ENCODE measurements around the gene VPS13D.

The VPS13D gene

GRCh38 chr1:12333036-12333785 is 103.4 kb downstream of the VPS13D start:
- DNase-seq (ENCODE audit: extremely low read depth in 1 of 2, low read depth in 1 of 2) = no peak

- no peak for DNase-seq (ENCODE audit: extremely low read depth in 1 of 2, low read depth in 1 of 2)
These were observed 106.0 kb downstream of the VPS13D start for GRCh38 chr1:12335815-12336214.

- no peak for DNase-seq (ENCODE audit: extremely low read depth in 1 of 2, low read depth in 1 of 2)
These were observed 106.6 kb downstream of the VPS13D start for GRCh38 chr1:12336413-12336812.

GRCh38 chr1:12338017-12338416 is 108.2 kb downstream of the VPS13D start:
- DNase-seq (ENCODE audit: extremely low read depth in 1 of 2, low read depth in 1 of 2) = no peak

- no peak for DNase-seq (ENCODE audit: extremely low read depth in 1 of 2, low read depth in 1 of 2)
These were observed 109.0 kb downstream of the VPS13D start for GRCh38 chr1:12338823-12339222.

- no peak for DNase-seq (ENCODE audit: extremely low read depth in 1 of 2, low read depth in 1 of 2)
These were observed 109.6 kb downstream of the VPS13D start for GRCh38 chr1:12339396-12339795.

- no peak for DNase-seq (ENCODE audit: extremely low read depth in 1 of 2, low read depth in 1 of 2)
These were observed 110.1 kb downstream of the VPS13D start for GRCh38 chr1:12339811-12340543.

- DNase-seq (ENCODE audit: extremely low read depth in 1 of 2, low read depth in 1 of 2) = no peak
These were observed 110.7 kb downstream of the VPS13D start for GRCh38 chr1:12340544-12340930.

- no peak for DNase-seq (ENCODE audit: extremely low read depth in 1 of 2, low read depth in 1 of 2)
These were observed 111.8 kb downstream of the VPS13D start for GRCh38 chr1:12341667-12342066.

GRCh38 chr1:12342401-12343003 is 112.7 kb downstream of the VPS13D start:
- no peak for DNase-seq (ENCODE audit: extremely low read depth in 1 of 2, low read depth in 1 of 2)

GRCh38 chr1:12343823-12344487 is 114.1 kb downstream of the VPS13D start:
- no peak for DNase-seq (ENCODE audit: extremely low read depth in 1 of 2, low read depth in 1 of 2)

GRCh38 chr1:12344596-12345349 is 114.9 kb downstream of the VPS13D start:
- DNase-seq (ENCODE audit: extremely low read depth in 1 of 2, low read depth in 1 of 2) = no peak

- DNase-seq (ENCODE audit: extremely low read depth in 1 of 2, low read depth in 1 of 2) = peak in 1 of 2 donors; percentile 5
These were observed 115.8 kb downstream of the VPS13D start for GRCh38 chr1:12345350-12346217.

GRCh38 chr1:12346483-12347151 is 116.8 kb downstream of the VPS13D start:
- no peak for DNase-seq (ENCODE audit: extremely low read depth in 1 of 2, low read depth in 1 of 2)

GRCh38 chr1:12348113-12348512 is 118.3 kb downstream of the VPS13D start:
- no peak for DNase-seq (ENCODE audit: extremely low read depth in 1 of 2, low read depth in 1 of 2)

GRCh38 chr1:12353981-12354380 is 124.2 kb downstream of the VPS13D start:
- DNase-seq (ENCODE audit: extremely low read depth in 1 of 2, low read depth in 1 of 2) = no peak

- no peak for DNase-seq (ENCODE audit: extremely low read depth in 1 of 2, low read depth in 1 of 2)
These were observed 126.4 kb downstream of the VPS13D start for GRCh38 chr1:12356004-12356890.

GRCh38 chr1:12358499-12358898 is 128.7 kb downstream of the VPS13D start:
- no peak for DNase-seq (ENCODE audit: extremely low read depth in 1 of 2, low read depth in 1 of 2)

Data from activated CD8-positive, alpha-beta memory T cell treated with anti-CD3 and anti-CD28 coated beads for 1 hour (primary cell).